Hypothalamus (tissue), 51 donors: ENCODE measurements around the gene DRG1.
"Not testable (repeated sequence)": the region's sequence is repeated elsewhere in the genome, so short reads cannot be mapped to it uniquely, and the experiment has no call there.

Source experiments
- DNase-seq, 51 donors: peaks; one replicate each; lab custom pipeline; 2025; lab: John Stamatoyannopoulos, UW

The DRG1 gene

GRCh38 chr22:31442768-31443489, 43.5 kb downstream of the DRG1 start:
- no peak for DNase-seq

- no peak for DNase-seq
These were observed 44.1 kb downstream of the DRG1 start for GRCh38 chr22:31443516-31443915.

- no peak for DNase-seq
These were observed 46.2 kb downstream of the DRG1 start for GRCh38 chr22:31445642-31446041.

- DNase-seq, result no peak
These were observed 46.8 kb downstream of the DRG1 start for GRCh38 chr22:31446208-31446607.

GRCh38 chr22:31446767-31447166, 47.4 kb downstream of the DRG1 start:
- DNase-seq, result no peak

GRCh38 chr22:31447337-31447736, 47.9 kb downstream of the DRG1 start:
- no peak for DNase-seq

GRCh38 chr22:31448382-31448781, 49.0 kb downstream of the DRG1 start:
- no peak for DNase-seq

GRCh38 chr22:31449506-31449905, 50.1 kb downstream of the DRG1 start:
- no peak for DNase-seq

GRCh38 chr22:31451709-31452571, 52.5 kb downstream of the DRG1 start:
- no peak for DNase-seq

- DNase-seq, result no peak
These were observed 62.3 kb downstream of the DRG1 start for GRCh38 chr22:31461699-31462098.

- DNase-seq, result no peak
These were observed 65.9 kb downstream of the DRG1 start for GRCh38 chr22:31465307-31465706.

- no peak for DNase-seq
These were observed 75.3 kb downstream of the DRG1 start for GRCh38 chr22:31474743-31475142.

GRCh38 chr22:31475800-31476199, 76.4 kb downstream of the DRG1 start:
- no peak for DNase-seq

GRCh38 chr22:31477329-31477728, 77.9 kb downstream of the DRG1 start:
- no peak for DNase-seq

- DNase-seq, result no peak
These were observed 81.7 kb downstream of the DRG1 start for GRCh38 chr22:31481129-31481528.

- DNase-seq, result not testable (repeated sequence)
These were observed 83.1 kb downstream of the DRG1 start for GRCh38 chr22:31482470-31482869.
